ENCODE data around the gene PARD3B.

- TF ChIP-seq POLR2A (IDR thresholded peaks at IDR 0.05; ENCODE audit: borderline replicate concordance, extremely low read depth, insufficient read depth, insufficient read length) (no peak), YY1 (IDR thresholded peaks at IDR 0.05; ENCODE audit: extremely low read depth, insufficient replicate concordance, low read depth, low read length) (no peak), CBX3 (IDR thresholded peaks at IDR 0.05; ENCODE audit: low read depth) (no peak), CTCF (IDR thresholded peaks at IDR 0.05 in 2 of 3, conservative IDR thresholded peaks at IDR 0.05 in 1 of 3; ENCODE audit: borderline replicate concordance in 1 of 3, insufficient read depth in 1 of 3, low read depth in 2 of 3, low read length in 2 of 3) (no peak), FOSL1 (IDR thresholded peaks at IDR 0.05; ENCODE audit: low read depth) (no peak), POLR2AphosphoS5 (IDR thresholded peaks at IDR 0.05; ENCODE audit: low read depth, low read length) (no peak), CEBPB (IDR thresholded peaks at IDR 0.05; ENCODE audit: low read depth) (no peak)
- TF ChIP-seq, protein P1, sequence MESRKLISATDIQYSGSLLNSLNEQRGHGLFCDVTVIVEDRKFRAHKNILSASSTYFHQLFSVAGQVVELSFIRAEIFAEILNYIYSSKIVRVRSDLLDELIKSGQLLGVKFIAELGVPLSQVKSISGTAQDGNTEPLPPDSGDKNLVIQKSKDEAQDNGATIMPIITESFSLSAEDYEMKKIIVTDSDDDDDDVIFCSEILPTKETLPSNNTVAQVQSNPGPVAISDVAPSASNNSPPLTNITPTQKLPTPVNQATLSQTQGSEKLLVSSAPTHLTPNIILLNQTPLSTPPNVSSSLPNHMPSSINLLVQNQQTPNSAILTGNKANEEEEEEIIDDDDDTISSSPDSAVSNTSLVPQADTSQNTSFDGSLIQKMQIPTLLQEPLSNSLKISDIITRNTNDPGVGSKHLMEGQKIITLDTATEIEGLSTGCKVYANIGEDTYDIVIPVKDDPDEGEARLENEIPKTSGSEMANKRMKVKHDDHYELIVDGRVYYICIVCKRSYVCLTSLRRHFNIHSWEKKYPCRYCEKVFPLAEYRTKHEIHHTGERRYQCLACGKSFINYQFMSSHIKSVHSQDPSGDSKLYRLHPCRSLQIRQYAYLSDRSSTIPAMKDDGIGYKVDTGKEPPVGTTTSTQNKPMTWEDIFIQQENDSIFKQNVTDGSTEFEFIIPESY (IDR thresholded peaks at IDR 0.05; ENCODE audit: extremely low read depth, insufficient replicate concordance, low read length): no peak
Measured at GRCh38 chr2:205579335-205579734, 1034.1 kb downstream of the PARD3B start.
